Measurements from ENCODE around the gene TBXAS1.

The TBXAS1 gene

GRCh38 chr7:139946533-139946932, 117.5 kb downstream of the TBXAS1 start:
- no peak for DNase-seq (ENCODE audit: low read depth in 2 of 2)

GRCh38 chr7:139947021-139947420, 118.0 kb downstream of the TBXAS1 start:
- DNase-seq (ENCODE audit: low read depth in 2 of 2), result no peak

- no peak for DNase-seq (ENCODE audit: low read depth in 2 of 2)
These were observed 119.1 kb downstream of the TBXAS1 start for GRCh38 chr7:139948167-139948566.

GRCh38 chr7:139948587-139949335, 119.7 kb downstream of the TBXAS1 start:
- no peak for DNase-seq (ENCODE audit: low read depth in 2 of 2)

GRCh38 chr7:139949629-139950028, 120.6 kb downstream of the TBXAS1 start:
- no peak for DNase-seq (ENCODE audit: low read depth in 2 of 2)

- DNase-seq (ENCODE audit: low read depth in 2 of 2), result no peak
These were observed 121.9 kb downstream of the TBXAS1 start for GRCh38 chr7:139950881-139951525.

- no peak for DNase-seq (ENCODE audit: low read depth in 2 of 2)
These were observed 124.2 kb downstream of the TBXAS1 start for GRCh38 chr7:139953229-139953628.

- DNase-seq (ENCODE audit: low read depth in 2 of 2), result no peak
These were observed 126.2 kb downstream of the TBXAS1 start for GRCh38 chr7:139955109-139955820.

- DNase-seq (ENCODE audit: low read depth in 2 of 2), result no peak
These were observed 129.7 kb downstream of the TBXAS1 start for GRCh38 chr7:139958599-139959284.

GRCh38 chr7:139959285-139959628, 130.2 kb downstream of the TBXAS1 start:
- DNase-seq (ENCODE audit: low read depth in 2 of 2), result no peak

GRCh38 chr7:139959718-139960117, 130.7 kb downstream of the TBXAS1 start:
- DNase-seq (ENCODE audit: low read depth in 2 of 2), result no peak

- peak in 1 of 2 experiments; percentile 13 for DNase-seq (ENCODE audit: low read depth in 2 of 2)
These were observed 131.1 kb downstream of the TBXAS1 start for GRCh38 chr7:139960157-139960556.

GRCh38 chr7:139965942-139966628, 137.0 kb downstream of the TBXAS1 start:
- DNase-seq (ENCODE audit: low read depth in 2 of 2), result no peak

GRCh38 chr7:139966949-139967348, 137.9 kb downstream of the TBXAS1 start:
- no peak for DNase-seq (ENCODE audit: low read depth in 2 of 2)

GRCh38 chr7:139968931-139969330, 139.9 kb downstream of the TBXAS1 start:
- DNase-seq (ENCODE audit: low read depth in 2 of 2), result no peak

- no peak for DNase-seq (ENCODE audit: low read depth in 2 of 2)
These were observed 143.0 kb downstream of the TBXAS1 start for GRCh38 chr7:139972029-139972428.

- no peak for DNase-seq (ENCODE audit: low read depth in 2 of 2)
These were observed 144.3 kb downstream of the TBXAS1 start for GRCh38 chr7:139973101-139974050.

- no peak for DNase-seq (ENCODE audit: low read depth in 2 of 2)
These were observed 145.2 kb downstream of the TBXAS1 start for GRCh38 chr7:139974179-139974811.

- DNase-seq (ENCODE audit: low read depth in 2 of 2), result no peak
These were observed 147.2 kb downstream of the TBXAS1 start for GRCh38 chr7:139976055-139976837.

Measured in fibroblast of skin of left biceps (primary cell).